Left ventricle myocardium inferior (tissue), 1 donor: ENCODE data around the gene NCK1. TPM values are rescaled to one million over a fixed set of nuclear protein-coding genes. Genes with fewer than 3 reads are reported as not detected.
A peak's percentile ranks its signal among the peaks of the same experiment; 100 is the strongest.

Experiments
- DNase-seq: peaks from one replicate; pipeline ENCODE4 v3.0.0-alpha.2; 2020
- H3K27ac ChIP-seq: fragments of 200-600 bp; replicated peaks from 2 replicates; pipeline ENCODE4 v1.8.0; 2021
- H3K27me3 ChIP-seq: fragments of 200-600 bp; 2 replicates; pipeline ENCODE4 v1.8.0; 2021; ENCODE audit warnings: low read depth
- H3K36me3 ChIP-seq: fragments of 200-600 bp; 2 replicates; pipeline ENCODE4 v1.8.0; 2021
- H3K4me1 ChIP-seq: fragments of 200-600 bp; 2 replicates; pipeline ENCODE4 v1.8.0; 2021
- H3K4me3 ChIP-seq: fragments of 200-600 bp; 2 replicates; pipeline ENCODE4 v1.8.0; 2021; ENCODE audit warnings: mild to moderate bottlenecking, moderate library complexity
- H3K9me3 ChIP-seq: fragments of 200-600 bp; replicated peaks from 2 replicates; pipeline ENCODE4 v1.8.0; 2021
- CTCF ChIP-seq: fragments of 200-600 bp; IDR thresholded peaks from 2 replicates; pipeline ENCODE4 v1.8.0; 2021; ENCODE audit warnings: antibody characterized with exemption, mild to moderate bottlenecking, borderline replicate concordance
- intact Hi-C: fragments of 100-400 bp; cut with micrococcal nuclease; formaldehyde crosslinking; loops from one replicate; pipeline ENCODE4 v1.11.0; 2022
- total RNA-seq: library from RNA; stranded (reverse); fragmentation: NEBNext Ultra II Directional; extraction: Animal tissue kit (Norgen Biotek cat#: 25700); gene quantifications from one replicate; pipeline ENCODE4 v1.2.1, GENCODE V29; 2021
- donor health status: DM: no; HTN: yes; CAD: no; lungs with severe emphysema.

NCK1 gene
- total RNA-seq, 1 donor from 2014 or later = 23.6 TPM

DNA sequence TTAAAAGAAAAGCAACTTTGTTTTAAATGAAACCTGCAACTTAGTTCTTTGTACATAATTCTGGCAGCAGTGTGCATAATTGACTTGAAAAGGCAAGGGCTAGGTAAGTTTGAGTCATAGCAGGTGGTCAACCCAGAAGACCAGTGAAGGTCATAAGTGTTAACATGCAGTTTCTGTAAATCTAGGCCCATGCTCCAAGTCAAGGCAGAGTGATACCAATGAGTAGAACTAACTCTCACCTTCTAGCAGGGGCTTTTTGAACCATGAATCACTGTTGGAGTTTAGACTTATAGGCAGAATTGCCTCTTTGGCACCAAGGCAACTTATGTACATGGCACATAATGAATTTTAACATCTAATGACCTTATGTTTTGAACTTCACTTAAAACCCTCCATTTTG lies 66.2 kb downstream of the NCK1 start:
- no peaks in the 10 kb centered on the region for H3K27me3 ChIP-seq
- DNase-seq = no peak
- no peaks in the 10 kb centered on the region for H3K9me3 ChIP-seq
- intact Hi-C loops = no loop called here
- H3K4me1 ChIP-seq = peaks cover 60% of the 10 kb centered on the region
- H3K27ac ChIP-seq = peak overlapping the region; percentile 68
- H3K4me3 ChIP-seq = no peak overlapping the region
- no peaks in the 10 kb centered on the region for H3K36me3 ChIP-seq
- TF ChIP-seq CTCF = no peak

DNA sequence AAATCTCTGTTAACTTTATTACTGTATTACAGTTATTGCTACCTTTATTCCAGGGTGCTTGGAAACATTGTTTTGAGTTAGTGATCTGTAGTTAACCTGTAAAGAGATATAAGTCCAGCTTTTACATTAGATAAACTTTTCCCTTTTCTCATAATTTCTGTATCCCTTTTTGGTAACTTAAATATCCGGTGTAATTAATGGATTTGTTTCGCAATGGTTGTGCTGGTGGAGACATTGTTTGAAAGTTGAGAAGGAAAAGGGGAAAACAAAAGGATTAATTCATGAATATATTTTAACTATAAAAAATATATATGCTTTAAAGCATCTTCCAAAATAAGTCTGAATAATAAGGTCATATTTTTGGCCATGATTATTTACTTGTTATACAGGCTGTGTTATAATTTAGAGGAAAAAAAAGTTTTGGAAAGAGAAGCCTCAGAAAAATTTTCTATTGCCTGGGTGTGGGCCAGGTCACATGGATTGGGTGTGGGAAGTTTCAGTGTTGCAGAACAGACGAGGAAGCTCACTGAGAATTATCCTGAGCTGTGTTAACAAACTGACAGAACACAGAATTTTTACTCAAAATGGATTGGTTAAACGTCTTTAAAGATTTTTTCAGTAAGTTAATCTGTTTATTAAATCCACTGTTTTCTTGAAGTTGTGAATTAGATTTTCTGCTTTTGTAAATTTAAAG lies 68.1 kb downstream of the NCK1 start:
- Histone ChIP-seq H3K4me3 (peak overlapping the region; percentile 55), H3K27me3 (no peaks in the 10 kb centered on the region), H3K36me3 (peaks cover 14% of the 10 kb centered on the region), H3K9me3 (no peaks in the 10 kb centered on the region), H3K27ac (peak overlapping the region; percentile 68), H3K4me1 (peaks cover 62% of the 10 kb centered on the region)
- TF ChIP-seq CTCF = no peak
- intact Hi-C loops = loop anchor here (10.0 kb wide), 1 partner anchor 65 kb away; the partner anchor contains the start of gene NCK1
- DNase-seq = peak; percentile 53

DNA sequence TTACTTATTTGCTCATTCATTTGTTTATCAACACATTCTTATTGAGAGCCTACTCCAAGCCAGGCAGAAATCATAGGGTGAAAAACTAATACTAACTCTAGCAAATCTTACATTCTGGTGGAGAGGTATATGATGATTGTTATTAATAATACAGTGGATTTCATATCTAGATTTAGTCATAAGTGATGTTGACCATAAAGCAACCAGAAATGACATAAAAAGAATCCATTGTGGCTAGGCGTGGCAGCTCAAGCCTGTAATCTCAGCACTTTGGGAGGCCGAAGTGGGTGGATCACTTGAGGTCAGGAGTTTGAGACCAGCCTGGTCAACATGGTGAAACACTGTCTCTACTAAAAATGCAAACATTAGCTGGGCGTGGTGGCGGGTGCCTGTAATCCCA lies 69.6 kb downstream of the NCK1 start:
- Histone ChIP-seq H3K27me3 (no peaks in the 10 kb centered on the region), H3K4me3 (peak overlapping the region; percentile 55), H3K27ac (peak overlapping the region; percentile 68), H3K9me3 (no peaks in the 10 kb centered on the region), H3K36me3 (peaks cover 21% of the 10 kb centered on the region), H3K4me1 (peaks cover 60% of the 10 kb centered on the region)
- intact Hi-C loops = loop anchor here (10.0 kb wide), 1 partner anchor 67 kb away; the partner anchor contains the start of gene NCK1
- DNase-seq = no peak
- TF ChIP-seq CTCF = no peak

GRCh38 chr3:136932523-136932922 lies 70.5 kb downstream of the NCK1 start:
- peak overlapping the region; percentile 55 for H3K4me3 ChIP-seq
- DNase-seq = no peak
- peak overlapping the region; percentile 68 for H3K27ac ChIP-seq
- intact Hi-C loops = loop anchor here (10.0 kb wide), 1 partner anchor 68 kb away; the partner anchor contains the start of gene NCK1
- no peaks in the 10 kb centered on the region for H3K27me3 ChIP-seq
- H3K9me3 ChIP-seq = peaks cover 6% of the 10 kb centered on the region
- no peak for TF ChIP-seq CTCF
- H3K36me3 ChIP-seq = peaks cover 21% of the 10 kb centered on the region
- H3K4me1 ChIP-seq = peaks cover 62% of the 10 kb centered on the region

DNA sequence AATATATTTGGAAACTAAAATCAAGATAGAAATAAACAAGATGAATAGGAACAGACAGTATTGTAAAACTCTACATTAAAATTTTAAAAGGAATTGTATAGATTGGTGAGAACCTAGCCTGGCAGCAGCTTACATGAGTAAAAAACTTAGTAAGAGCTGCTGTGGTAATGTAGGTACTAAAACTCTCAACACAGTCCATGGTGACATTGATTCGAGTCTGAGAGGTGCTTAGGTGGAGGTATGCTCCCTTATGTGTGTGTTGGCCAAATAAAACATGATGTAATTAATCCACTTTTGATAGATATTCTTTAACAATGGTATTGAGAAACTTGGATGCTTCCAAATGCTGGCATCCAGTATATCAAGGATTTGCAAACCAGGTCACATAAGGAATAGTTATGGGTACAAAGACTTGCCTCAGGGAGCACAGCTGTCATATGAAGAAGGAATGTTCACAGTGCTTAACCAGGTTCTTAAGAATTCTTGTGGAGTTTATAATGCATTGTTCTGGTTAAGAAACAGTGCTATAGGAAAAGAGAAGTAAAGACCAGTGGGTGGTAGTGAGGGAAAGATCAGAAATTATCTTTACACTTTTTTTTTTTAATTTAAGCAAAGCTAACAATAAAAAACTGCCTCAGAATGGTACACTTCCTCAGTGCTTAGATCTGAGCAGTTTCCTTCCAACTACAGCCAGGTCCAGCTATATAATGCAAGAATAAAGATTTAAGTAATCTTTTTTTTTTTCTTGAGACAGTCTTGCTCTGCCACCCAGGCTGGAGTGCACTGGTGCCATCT lies 71.2 kb downstream of the NCK1 start:
- peaks cover 6% of the 10 kb centered on the region for H3K9me3 ChIP-seq
- H3K4me3 ChIP-seq = peak overlapping the region; percentile 55
- DNase-seq = no peak
- H3K4me1 ChIP-seq = peaks cover 65% of the 10 kb centered on the region
- peaks cover 21% of the 10 kb centered on the region for H3K36me3 ChIP-seq
- H3K27me3 ChIP-seq = no peaks in the 10 kb centered on the region
- intact Hi-C loops = loop anchor here (10.0 kb wide), 1 partner anchor 68 kb away; the partner anchor contains the start of gene NCK1
- TF ChIP-seq CTCF = no peak
- H3K27ac ChIP-seq = no peak overlapping the region
